Activated CD8-positive, alpha-beta memory T cell treated with anti-CD3 and anti-CD28 coated beads, Interleukin-2, amount 50 U/mL, for 4 hours (primary cell): ENCODE data around the gene THBS2.

Source experiments
- DNase-seq: peaks from one replicate; pipeline ENCODE4 v3.0.0-alpha.2; 2020

THBS2 gene

DNA sequence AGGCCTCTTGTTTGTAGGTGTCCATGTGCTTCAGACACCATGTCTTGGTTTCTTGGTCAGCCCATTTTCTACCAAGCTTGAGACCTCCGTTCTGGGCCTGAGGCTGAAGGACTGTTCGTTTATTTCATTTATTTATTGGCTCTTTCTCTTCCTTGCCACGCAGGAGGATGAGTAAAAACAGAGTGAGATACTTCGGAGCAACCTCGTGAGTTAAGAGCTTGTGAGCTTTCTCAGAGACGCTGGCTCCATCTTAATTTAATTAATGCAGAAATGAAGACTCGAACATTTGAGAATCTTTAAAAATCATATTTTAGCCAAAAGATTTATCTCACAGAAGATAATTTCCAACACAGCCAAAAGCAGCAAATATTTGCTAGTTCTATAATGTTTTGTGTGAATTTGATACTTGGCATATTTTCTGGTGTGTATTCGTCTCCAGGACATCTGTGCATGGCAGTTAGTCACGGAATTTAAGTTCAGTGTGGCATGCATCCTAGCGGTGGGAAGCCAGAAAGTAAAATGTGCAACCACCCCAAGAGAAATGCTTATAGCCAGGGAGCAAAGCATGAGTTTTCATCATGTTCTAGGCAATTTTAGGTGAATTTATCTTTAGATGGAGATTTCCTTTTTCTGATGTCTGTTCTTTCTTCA, 76.0 kb downstream of the THBS2 start:
- no peak for DNase-seq

DNA sequence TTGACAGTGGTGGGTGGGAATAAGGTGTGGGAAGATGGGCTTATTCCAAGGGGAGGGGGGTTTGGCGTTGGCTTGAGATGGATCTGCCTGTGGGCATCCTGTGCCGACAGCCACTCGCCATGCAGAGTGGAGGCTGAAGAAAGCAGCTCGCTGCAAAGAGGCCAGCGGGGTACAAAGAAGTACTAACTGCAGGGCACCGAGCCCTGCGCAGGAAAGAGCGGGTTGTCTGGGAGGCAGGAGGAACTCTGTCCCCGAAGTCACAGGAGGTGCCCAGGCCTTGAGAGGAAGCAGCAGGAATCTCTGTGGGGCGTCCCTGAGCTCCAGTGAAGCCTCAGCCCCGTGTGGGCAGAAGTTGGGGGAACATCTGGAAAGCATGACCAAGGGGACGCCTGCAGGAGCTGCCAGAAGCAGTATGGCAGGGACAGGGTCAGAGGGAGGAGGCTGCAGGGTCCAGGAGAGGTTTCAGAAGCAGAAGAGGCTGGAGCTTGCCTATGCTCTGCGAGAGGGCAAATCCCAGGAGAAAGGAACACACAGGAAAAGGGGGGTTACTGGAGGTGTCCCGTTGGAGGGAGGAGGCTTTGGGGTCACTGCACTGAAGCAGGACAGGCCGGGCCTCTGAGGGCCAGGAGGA, 77.2 kb downstream of the THBS2 start:
- no peak for DNase-seq

DNA sequence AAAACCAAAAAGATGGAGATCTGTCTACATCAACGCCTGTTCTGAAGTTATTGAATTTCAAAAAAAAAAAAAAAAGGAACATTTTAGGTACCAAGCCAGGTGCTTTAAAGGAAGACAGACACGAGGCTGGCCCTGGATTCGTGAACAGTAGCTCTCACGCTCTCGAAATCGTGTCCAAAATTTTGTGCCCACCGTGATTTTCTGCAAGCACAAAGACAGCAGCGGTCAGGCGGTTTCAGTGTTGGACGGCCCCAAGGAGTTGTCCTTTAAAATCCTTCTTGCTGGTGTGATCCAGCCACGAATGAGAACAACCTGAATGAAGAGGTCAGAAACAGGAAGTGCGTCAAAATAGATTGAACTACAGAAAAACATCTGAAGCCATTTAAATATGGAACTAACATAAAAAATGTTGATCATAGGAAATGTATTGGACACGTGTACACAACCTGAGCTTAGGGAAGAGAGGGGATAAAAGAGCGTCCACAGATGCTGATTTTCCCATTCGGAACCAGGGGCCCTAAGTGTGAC, 78.2 kb downstream of the THBS2 start:
- DNase-seq, result no peak

DNA sequence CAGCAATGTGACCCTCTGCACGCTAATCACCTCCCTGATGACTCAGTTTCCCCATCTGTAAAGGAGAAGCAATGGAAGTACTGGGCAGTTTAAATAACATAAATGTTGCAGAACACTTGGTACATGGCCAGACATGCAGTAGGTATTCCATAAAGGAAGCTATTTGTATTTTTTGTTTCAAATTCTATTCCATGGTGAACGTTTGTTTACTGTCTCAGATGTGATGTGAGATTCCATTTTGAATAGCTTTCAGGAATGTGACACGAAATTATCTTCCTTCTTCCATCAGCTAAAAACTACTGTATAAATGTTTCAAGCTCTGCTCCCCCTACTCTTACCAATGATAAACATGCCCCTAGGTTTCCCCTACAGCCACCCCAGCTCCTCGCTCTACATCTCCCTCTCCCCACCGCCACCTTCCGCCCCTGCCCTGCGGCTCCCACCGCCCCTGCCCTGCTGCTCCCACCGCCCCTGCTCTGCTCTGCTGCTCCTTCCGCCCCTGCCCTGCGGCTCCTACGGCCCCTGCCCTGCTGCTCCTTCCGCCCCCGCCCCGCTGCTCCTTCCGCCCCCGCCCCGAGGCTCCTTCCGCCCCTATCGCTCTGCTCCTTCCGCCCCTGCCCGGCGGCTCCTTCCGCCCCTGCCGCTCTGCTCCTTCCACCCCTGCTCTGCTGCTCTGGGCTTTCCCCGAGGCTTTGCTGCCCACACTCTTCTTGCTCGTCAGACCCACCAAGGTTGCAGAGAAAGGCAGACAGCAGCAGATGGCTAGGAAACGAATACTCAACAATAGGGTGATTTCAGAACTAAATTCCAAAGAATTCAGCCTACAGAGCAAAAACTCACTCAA, 78.9 kb downstream of the THBS2 start:
- DNase-seq, result no peak

DNA sequence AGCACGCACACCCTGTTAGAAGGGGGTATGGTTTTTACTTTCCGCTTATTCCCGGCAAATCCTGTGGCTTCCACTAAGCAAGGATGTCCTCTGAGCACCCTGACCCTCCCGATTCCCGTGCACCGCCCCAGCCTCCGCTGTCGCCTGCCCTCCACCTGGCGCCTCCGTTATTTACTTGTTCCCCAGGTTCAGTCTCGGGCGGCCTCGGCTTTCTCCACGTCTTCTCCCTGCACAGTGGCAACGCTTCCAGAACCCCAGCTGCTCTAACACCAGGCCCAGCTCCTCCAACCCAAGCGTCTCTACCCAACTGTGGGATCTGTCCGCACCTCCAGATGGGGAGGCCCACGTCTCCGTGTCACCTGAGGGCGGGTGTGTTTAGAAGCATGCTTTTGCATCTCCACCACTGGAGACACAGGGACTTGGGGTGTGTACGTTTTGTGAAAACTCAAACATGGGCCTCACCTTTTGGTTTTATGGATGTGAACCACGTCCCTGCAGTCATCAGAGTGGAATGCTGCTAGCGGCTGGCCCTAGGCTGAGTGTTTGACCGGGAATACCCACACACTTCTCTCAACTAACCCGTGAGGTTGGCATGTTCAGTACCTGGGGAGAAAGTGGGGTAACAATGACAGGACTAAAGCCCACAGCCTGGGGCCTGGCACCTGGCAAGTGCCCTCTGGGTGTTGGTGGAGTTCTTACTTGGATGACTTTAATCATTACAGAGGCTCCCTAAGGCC, 79.9 kb downstream of the THBS2 start:
- no peak for DNase-seq

DNA sequence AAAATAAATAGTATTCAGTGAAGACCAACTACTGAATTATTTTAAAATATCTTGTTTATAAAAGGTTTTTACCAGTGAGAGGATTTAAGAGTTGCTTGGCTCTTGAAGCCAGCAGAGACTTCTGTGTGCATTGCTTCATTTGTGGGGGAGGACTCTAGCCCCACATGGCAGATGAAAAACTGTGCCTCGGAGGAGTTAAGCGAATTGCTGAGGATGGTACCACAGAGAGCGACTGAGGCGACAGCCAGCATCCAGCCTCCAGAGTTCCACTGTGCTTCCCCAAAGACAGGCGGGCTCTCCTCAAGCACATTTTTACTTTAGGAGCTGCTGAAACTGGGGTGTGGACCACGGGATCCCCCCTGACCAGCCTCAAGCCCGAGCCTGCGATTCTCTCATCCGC, 80.7 kb downstream of the THBS2 start:
- DNase-seq, result no peak

DNA sequence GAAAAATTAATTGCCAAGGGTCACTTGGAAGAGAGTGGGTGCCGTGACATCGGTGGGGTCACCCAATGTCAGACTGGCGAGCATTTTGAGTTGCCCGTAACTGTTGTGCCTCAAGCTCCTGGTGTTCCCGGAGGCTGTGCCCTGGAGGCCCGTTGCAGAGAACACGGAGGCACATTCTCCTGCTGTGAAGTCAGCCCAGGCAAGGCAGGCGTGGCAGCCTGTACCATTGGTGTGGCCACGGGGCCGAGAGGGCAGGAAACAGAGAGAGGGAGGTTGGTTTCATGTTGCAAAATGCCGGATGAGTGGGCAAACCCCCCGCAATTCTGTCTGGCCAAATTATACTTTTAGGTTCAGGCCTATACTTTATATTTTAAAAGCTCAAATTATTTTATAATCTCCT, 81.2 kb downstream of the THBS2 start:
- DNase-seq, result no peak

DNA sequence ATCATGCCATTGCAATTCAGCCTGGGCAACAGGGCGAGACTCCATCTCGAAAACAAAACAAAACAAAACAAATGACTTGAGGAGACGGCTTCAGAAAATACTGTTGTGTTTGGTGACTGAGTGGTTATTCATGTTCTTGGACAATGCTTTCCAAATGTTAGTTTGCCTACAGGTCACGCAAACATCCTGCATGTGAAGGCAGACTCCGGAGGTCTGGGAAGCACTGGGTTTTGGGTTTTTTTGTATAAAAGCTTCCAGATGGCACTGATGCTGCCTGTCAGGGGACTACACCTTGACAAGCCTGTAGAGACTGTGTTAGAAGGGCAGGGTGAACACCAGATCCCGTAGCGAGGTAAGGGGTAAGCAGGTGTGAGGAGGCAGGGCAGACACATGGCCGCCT, 81.7 kb downstream of the THBS2 start:
- no peak for DNase-seq

DNA sequence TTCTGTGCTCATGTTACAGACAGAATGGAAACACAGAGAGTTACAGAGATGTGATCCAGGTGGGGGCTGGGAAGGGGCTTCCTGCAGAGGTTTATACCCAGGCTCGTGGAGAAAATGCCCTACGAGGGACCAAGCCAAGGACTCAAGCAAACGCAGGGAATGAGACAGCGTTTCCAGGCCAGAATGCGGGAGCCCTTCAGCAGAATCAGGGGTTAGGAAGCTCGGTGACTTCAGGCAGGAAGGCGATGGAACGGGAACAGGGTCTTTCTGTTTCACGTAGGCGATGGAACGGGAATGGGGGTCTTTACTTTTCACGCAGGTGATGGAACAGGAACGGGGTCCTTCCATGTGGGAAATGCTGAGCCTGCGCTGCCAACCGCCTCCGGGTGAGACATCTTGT, 82.6 kb downstream of the THBS2 start:
- no peak for DNase-seq

DNA sequence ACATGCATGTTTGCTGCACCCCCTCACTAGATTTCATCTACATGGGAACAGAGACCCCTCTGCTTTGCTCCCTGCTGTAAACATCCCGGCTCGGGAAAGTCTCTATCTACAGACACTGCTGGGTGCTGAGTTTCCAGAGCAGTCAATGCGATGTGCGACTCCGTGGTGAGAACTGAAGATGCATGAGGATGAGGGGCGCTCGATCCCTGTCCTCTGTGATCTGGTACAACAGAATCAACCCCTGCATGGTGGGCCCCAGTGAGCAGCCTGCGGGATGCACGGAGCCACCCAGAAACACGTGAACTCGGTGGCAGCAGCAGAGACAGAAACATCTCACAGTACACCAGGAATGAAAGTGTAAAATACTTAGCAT, 83.1 kb downstream of the THBS2 start:
- no peak for DNase-seq

DNA sequence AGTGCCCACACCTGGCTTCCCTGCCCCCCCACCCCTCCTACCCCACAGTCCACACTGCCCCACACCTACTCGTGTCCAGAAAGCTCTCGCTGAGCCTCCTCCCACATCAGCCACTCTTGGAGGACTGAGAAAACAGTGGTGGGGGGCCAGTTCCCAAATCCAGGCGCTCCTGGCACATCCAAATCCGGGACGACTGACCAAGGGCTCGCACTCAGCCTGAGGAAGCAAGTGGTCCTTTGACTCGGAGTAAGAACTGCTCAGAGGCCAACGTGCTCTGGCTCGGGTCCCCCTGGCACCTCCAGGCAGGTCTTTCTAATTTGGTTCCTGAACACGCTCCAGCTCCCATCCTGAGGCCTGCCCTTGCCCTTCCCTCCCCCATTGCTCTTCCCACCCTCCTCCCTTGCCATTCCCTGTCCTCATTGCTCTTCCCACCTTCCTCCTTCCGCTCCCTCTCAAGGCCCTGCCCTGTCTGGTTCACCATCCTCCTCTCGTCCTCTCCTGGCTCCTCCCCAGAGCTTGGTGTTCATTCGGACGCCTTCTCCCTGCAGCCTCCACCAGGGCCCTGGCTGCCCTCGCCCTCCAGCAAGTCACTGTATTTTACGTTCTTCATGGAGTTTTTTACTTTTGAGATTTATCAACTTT, 83.6 kb downstream of the THBS2 start:
- DNase-seq, result no peak

DNA sequence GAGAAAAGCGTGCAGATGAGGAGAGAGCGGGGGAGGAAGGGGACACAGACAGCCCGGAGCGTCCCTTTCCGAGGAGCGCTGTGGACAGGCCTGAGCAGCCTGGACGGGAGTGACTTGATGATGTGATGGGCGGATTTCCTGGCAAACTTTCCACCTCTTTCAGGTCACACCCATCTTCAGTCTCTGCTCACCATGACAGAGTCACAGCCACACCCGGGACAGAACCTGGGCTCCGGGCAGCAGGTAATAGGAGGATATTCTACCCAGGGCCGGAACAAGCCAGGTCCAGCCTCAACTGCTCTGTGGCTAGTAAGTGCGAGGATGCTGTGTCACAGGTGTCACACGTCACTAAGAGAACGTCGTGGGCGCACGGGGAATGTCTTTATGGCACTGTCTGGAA, 84.3 kb downstream of the THBS2 start:
- no peak for DNase-seq

DNA sequence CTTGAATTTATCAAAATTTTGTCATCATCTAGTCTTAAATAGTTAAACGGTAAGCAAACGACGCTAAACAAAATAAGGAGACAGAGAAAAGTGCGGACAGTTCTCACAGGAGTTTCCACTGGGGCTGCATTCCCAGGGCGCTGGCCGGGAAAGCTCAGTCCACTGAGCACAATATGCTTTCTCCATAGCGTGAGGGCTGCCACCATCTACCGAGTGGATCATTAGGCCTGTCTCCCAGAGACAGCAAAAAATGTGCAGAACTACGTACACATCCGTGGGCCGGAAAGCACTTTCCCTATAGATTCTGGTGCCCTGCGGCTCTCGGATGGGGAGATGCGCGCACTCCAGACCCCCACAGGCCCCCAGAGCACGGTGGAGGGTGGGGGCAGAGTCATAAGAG, 84.9 kb downstream of the THBS2 start:
- DNase-seq, result no peak

DNA sequence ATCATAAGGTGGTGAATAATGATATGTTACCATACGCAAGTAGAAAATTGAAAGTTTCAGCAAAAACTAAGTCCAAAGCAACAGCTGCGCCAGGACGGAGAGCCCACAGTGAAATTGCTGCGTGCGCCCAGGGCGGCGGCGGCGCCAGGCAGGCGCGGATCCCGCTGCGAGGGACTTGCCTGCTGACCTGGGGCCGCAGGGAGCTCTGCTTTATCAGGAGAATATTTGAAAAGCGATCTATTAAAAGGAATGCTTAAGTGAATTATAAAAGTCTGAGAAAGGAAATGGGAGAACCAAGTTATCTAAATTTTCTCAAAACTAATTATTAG, 85.4 kb downstream of the THBS2 start:
- DNase-seq, result no peak

DNA sequence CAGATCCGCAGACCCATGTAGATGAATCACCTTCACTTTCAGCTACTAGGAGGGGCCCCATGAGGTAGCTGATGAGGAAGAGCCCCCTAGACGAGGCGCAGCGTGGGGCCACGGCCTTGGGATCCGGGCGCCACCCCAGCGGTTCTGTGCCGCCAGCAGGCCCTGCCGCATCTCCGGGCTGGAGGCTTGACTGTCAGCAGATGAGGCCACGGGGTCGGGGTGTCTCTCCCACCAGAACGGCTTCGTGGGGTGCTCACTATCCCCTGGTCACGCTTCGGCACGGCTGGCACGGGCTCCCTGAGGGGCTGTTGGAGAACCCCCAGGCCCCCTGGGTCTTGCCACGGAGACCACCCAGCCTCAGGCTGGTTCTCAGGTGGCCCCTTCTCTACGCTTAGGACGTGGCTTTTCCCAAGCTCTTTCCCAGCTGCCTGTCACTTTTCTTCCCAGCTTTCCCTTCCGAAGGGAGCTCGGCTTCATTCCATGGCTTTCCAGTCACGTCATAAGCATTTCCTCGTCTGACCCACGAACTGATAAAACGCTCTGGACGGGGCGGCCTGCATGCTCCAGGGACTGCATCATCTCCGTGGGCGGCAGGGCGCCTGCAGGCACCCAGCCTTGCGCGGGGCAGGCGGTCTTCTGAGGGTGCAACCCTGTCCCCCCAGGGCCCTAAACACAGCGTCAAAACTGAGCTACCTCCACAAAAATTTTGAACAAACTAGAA, 85.9 kb downstream of the THBS2 start:
- DNase-seq, result no peak

DNA sequence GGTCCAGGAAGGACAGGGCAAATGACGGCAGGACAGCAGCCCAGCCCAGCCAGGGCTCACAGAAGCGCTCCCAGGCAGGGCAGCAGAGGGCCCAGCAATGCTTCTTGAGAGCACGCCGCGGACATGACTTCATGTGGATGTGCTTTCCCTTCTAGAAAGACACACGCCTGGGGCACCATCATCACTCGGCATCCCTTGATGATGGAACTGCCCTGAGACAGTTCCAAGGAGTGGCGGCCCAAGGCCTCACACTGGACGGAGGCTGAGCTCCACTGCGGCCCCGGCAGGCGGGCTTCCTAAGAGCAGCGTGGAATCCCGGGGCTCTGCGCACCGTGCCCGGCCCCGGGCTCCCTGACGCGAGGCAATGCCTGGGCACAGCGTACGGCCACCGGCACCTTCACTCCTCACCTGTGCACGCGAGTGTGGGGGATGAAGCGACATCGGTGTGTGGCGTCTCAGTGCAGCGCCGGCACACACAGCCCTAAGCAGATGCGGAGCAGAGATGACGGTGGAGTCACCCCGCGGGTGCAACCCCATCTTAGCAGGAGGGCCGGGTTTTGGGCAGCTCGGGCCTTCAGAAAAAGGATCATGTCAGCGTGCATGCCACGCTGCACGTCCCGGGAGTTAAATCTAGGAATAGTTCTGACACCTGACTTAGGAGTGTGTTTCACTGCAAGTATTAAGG, 86.6 kb downstream of the THBS2 start:
- DNase-seq, result no peak
